GM12801 (cell line): Measurements from ENCODE around the gene CIAO2B.

Experiments used
- TF ChIP-seq, protein P1 (sequence below): IDR thresholded peaks from one replicate; pipeline ENCODE4 v1.5.1; 2011; ENCODE audit warnings: control low read depth; ENCODE audit not compliant: insufficient read length; ENCODE audit errors: extremely low read depth

The CIAO2B gene

DNA sequence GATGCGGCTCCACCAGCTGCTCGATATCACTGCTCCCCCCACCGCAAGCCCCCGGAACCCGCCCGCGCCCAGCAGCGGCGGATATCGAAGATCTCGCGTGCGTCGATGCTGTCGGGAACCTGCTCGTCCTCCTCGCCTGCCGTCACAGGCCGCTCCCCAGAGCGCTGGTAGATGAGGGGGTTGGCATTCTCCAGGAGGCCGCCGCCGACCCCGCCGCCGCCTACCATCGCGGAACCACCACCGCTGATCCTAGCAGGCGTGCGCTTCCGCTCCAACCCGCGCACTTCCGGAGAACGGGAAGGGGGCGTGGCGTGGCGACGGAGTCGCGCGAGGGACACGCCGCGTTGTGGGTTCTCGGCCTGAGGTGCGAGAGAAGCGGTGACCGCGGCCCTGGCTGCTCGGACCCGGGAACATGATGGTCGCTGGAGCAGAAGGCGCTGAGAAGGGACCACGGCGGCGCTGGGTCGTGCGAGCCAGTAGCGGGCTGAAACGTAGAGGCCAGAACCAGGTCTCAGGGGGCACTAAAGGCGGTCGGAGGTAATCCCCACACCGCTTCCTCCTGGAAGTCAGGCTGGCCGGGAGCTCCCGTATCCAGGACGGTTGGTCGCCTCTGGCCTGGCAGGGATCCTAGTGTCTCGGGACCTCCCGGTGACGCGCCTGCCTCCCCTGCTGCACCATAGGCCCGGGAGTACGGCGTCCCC, at the start of gene CIAO2B:
CIAO2B (minus strand) TSS at position 265 of the 701 bp plus-strand sequence; CDS start at position 227, 38 bp downstream.
- TF ChIP-seq, protein P1, sequence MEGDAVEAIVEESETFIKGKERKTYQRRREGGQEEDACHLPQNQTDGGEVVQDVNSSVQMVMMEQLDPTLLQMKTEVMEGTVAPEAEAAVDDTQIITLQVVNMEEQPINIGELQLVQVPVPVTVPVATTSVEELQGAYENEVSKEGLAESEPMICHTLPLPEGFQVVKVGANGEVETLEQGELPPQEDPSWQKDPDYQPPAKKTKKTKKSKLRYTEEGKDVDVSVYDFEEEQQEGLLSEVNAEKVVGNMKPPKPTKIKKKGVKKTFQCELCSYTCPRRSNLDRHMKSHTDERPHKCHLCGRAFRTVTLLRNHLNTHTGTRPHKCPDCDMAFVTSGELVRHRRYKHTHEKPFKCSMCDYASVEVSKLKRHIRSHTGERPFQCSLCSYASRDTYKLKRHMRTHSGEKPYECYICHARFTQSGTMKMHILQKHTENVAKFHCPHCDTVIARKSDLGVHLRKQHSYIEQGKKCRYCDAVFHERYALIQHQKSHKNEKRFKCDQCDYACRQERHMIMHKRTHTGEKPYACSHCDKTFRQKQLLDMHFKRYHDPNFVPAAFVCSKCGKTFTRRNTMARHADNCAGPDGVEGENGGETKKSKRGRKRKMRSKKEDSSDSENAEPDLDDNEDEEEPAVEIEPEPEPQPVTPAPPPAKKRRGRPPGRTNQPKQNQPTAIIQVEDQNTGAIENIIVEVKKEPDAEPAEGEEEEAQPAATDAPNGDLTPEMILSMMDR: no peak

DNA sequence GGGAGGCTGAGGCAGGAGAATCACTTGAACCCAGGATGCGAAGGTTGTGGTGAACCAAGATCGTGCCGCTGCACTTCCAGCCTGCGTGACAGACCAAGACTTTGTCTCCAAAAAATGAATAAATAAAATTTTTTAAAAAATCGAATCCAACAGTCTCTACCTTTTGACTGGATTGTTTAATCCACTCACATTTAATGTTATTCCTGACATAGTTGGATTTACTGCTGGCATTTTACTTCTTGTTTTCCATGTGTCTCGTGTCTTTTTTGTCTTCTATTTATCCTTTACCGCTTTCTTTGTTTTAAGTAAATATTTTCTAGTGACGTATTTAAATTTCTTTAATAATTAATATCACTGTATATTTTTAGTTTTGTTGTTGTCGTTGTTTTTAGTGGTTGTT, 48.8 kb upstream of the CIAO2B start:
- TF ChIP-seq, protein P1: no peak

DNA sequence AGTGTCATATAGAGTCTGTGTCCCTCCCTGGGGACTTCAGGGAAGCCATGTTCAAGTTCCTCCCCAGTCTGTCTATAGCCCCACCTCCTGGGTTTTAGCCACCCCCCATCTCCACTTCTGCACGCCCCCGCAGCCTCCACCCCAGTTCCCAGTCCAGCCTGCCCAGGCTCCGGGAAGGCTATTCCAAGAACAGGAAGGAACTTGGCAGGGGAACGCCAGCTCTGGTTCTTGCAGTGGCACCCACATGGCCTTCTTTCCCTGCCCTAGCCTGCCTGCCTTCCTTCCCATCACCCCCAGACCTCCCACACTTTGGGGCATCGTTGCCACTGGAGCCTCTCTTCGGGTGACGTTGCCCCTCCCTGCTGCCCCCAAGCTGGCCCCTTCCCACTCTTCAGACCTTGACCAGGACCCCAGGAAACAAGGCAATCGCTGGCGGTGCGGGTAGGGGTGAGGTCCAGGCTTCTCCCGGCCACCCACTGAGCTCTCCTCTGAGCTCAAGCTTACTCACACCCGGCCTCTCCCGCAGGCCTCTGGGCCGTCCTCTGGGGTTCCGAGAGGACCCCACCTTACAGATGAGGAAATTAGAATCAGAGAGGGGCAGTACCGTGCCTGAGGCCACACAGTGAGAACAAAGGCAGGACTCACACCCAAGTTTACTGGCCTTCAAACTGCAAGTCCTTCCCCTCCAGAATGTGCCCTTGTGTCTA, 45.0 kb upstream of the CIAO2B start:
- TF ChIP-seq, protein P1: no peak

DNA sequence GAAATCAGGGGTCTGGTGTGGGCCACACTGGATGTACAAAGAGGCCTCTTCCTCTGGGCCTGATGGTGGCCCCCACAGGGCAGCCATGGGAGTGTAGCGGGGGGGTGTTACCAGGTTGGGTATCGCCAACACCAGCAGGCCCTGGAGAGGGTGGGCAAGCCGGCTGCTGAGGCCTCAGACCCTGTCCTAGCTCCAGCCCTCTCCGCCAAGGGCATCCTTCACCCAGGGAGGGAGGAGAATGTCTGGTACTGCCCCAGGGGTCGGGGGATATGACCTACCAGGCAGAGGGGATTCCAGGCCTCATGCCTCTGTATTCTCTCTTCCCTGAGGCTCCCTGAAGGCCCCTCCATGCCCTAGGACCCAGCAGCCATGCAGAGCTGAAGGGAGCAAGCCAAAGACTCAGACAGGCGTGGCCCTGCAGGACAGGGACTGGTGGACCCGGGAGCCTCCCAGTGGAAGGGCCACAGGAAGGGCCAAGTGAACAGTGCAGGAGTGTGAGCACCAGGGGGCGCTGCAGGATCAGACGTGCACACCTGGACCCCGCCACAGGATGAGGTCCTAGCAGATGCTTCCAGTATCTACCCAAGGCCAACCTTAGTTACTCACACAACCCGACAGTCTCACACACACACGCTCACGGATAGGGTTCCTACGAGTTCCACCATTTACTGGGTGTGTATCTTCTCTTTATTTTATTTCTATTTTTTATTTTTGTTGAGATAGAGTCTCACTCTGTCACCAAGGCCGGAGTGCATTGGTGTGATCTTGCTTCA, 43.3 kb upstream of the CIAO2B start:
- TF ChIP-seq, protein P1: peak; percentile 44

DNA sequence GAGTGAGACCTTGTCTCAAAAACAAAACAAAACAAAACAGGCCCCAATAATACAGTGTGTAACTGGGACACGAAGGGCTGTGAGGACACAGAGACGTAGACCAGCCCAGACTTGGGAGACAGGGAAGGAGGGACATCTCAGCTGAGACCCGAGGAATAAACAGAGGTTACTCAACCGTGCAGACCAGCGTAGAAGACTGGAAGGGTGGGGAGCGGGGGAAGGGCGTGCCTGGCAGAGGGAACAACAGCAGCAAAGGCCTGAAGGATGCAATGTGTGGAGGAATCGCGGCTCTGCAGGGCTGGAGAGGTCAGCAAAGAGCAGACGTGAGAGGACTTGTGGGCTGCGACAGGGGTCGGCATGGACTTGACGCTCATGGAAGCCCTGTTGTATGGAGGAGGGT, 42.5 kb upstream of the CIAO2B start:
- TF ChIP-seq, protein P1: no peak

DNA sequence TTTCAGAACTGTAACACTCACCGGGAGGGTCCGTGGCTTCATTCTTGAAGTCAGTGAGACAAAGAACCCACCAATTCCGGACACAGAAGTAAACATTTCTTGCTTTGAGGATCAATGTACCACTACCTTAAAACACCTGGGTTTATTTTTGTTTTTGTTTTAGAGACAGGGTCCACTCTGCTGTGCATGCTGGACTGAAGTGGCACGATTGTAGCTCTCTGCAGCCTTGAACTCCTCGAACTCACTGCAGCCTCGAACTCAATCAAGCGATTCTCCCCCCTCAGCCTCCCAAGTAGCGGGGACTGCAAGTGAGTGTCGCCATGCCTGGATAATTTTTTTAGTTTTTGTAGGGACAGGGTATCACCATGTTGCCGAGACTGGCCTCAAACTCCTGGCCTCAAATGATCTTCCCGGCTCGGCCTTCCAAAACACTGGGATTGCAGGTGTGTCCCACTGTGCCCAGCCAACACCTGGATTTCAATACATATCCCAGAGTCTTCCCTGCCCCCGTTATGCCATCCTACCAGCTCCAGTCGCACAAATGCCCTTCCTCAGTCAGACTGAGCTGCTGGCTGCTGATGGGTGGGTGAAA, 41.2 kb upstream of the CIAO2B start:
- TF ChIP-seq, protein P1: no peak

DNA sequence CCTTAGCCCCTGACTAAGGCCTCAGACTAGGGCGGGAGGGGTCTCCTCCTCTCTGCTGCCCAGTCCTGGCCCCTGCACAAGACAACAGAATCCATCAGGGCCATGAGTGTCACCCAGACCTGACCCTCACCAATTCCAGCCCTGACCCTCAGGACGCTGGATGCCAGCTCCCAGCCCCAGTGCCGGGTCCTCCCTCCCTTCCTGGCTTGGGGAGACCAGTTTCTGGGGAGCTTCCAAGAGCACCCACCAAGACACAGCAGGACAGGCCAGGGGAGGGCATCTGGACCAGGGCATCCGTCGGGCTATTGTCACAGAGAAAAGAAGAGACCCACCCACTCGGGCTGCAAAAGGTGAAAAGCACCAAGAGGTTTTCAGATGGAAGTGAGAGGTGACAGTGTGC, 39.5 kb upstream of the CIAO2B start:
- TF ChIP-seq, protein P1: no peak
